Measurements from ENCODE around the gene SPEN.
A peak's percentile ranks its signal among the peaks of the same experiment; 100 is the strongest.
"Not testable (repeated sequence)": the region's sequence is repeated elsewhere in the genome, so short reads cannot be mapped to it uniquely, and the experiment has no call there.

Gene SPEN

DNA sequence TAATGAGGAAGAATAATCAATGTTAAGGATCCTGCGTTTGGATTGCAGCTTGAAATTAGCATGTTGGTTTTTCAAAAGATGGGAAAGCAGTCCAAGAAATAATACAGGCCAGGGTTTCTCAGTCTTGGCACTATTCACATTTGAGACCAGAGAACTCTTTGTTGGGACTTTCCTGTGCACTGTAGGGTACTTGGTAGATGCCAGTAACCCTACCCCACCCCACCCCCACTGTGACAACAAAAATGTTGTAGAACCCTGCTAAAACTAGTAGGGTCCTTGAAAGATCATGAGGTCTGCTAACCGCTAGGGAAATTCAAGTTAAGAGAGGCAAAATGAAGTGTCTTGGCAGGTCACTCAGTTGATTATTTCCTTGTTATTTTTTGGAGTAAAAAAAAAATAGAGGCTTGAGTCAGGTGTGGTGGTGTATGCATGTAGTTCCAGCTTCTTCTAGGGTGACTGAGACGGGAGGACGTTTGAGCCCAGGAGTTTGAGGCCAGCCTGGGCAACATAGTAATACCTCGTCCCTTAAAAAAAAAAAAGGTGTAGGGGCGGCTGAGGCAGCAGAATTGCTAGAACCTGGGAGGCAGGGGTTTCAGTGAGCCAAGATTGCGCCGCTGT, 53.3 kb downstream of the SPEN start:
- no peak for DNase-seq

GRCh38 chr1:15902882-15903281, 55.4 kb downstream of the SPEN start:
- no peak for DNase-seq

DNA sequence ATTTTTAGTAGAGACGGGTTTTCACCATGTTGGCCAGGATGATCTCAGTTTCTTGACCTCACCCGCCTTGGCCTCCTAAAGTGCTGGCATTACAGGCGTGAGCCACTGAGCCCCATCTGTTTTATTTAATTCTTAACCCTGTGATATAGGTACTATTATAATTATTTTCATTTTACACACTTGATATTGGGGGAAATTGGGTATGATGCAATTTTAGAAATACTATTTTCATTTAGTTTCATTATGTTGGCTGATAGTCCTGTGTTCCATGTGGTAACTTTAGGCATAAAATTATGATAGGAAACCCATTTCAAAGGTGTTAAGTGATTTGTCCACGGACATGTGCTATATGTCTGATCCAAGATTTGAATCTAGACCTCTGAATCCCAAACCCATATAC, 61.1 kb downstream of the SPEN start:
- DNase-seq, result no peak

- no peak for DNase-seq
Observed at GRCh38 chr1:15911141-15911540, 63.6 kb downstream of the SPEN start.

DNA sequence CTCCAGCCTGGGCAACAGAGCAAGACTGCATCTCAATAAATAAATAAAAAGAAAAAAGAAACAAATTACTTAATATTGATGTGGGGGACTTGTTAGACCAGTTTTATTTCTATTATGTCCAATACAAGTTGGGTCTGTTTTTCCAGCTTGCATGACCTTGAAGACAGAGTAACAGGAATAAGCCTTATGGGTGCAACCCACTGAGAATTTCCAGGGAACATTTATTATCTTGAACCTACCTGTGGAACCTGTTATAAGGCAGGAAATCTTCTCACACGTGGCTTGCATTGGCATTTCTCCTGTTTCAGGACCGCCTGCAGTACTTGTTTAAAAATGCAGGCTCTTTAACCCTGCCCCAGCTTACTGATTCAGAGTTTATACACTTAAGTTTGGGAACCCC, 64.4 kb downstream of the SPEN start:
- DNase-seq, result no peak

DNA sequence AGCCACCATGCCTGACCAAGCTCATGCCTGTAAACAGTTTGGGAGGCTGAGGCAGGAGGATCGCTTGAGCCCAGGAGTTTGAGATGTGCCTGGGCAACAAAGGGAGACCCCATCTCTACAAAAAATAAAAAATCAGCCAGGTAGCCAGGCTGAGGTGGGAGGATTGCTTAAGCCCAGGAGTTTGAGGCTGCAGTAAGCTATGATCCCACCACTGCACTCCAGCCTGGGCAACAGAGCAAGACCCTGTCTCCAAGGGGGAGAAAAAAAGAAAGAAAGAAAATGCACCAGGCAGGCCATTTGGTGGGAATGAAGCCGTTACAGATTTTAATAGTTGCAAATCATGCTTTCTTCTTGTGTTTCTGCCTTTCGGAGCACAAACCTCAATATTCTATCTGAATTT, 66.1 kb downstream of the SPEN start:
- not testable (repeated sequence) for DNase-seq

DNA sequence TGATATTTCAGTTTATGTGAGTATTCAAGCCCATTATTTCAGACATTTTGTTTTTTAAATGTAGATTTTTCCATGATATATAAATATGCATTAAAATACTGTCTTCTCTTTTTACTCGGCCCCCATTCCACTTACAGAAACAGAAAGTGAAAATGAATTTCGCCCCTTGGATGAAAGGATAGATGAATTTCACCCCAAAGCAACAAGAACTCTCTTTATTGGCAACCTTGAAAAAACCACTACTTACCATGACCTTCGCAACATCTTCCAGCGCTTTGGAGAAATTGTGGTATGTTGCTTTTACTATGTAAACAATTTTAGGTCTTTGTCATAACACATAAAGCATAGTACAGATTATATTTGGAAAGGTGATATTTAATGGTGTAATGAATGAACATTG, 68.5 kb downstream of the SPEN start:
- no peak for DNase-seq

DNA sequence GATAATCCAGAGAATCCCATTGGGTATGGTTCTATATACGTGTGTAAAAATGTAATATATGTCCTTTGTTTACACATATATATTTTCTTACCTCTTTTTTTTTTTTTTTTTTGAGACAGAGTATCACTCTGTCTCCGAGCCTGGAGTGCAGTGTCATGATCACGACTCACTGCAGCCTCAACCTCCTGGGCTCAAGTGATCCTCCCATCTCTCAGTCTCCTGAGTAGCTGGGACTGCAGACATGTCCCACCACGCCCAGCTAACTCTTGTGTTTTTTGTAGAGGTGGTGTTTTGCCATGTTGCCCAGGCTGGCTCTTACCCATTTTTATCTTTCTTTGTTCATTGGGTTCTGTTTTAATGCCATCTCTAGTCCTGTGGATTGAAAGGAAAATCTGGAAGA, 68.9 kb downstream of the SPEN start:
- no peak for DNase-seq

DNA sequence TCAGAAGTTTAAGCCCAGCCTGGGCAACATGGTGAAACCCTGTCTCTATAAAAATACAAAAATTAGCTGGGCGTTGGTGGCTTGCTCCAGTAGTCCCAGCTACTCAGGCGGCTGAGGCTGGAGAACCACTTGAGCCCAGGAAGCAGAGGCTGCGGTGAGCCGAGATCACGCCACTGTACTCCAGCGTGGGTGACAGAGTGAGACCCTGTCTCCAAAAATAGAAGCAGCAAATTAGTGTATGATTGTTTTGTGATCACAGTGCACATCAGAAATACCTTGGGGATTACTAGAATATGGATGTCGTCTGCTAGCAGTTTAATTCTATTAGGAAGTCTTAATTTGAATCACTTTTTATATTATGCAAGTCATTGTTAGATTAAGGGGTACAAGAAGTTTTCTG, 69.4 kb downstream of the SPEN start:
- no peak for DNase-seq

DNA sequence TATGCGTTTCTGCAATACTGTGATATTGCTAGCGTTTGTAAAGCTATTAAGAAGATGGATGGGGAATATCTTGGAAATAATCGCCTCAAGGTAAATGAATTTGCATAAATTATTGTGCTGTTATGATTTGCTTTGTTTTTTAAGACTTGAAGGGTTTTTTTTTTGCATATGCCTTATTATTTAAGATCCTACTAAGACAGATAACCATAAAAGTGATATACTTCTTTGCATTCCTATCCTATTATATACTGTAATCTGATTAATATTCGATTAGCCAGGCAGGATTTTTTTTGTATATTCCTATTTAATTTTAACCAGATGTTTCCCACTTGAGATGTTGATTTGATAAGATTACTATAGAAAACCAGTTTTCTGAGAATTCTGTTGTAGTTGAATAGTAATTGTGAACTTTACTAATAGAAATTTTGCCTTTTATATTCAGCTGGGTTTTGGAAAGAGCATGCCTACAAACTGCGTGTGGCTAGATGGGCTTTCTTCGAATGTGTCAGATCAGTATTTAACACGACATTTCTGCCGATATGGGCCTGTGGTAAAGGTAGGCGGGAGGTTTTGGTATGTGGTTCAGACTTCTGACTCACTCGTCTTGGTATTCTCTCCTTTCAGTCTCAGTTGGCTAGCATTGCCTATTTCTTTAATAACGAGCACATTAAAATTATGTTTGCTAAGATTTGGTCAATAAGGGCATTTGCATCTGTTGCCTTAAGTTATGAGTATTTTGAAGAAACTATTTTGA, 71.6 kb downstream of the SPEN start:
- DNase-seq, result peak; percentile 45

GRCh38 chr1:15923241-15923640, 75.7 kb downstream of the SPEN start:
- DNase-seq, result no peak

DNA sequence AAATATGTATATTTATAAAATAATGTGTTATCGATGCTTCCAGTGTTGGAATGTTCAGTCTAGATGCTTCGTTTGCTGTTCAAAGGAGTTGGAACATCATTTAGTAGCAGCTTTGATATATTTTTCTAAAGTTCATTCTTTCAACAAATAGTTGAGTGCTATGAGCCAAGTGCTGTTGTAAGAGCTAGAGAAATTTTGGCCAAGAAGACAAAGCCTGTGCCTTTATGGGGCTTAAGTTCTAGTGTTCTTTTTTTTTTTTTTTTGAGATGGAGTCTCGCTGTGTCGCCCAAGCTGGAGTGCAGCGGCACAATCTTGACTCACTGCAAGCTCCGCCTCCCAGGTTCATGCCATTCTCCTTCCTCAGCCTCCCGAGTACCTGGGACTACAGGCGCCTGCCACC, 78.9 kb downstream of the SPEN start:
- DNase-seq, result not testable (repeated sequence)

- no peak for DNase-seq
Observed at GRCh38 chr1:15928971-15929965, 81.8 kb downstream of the SPEN start.

DNA sequence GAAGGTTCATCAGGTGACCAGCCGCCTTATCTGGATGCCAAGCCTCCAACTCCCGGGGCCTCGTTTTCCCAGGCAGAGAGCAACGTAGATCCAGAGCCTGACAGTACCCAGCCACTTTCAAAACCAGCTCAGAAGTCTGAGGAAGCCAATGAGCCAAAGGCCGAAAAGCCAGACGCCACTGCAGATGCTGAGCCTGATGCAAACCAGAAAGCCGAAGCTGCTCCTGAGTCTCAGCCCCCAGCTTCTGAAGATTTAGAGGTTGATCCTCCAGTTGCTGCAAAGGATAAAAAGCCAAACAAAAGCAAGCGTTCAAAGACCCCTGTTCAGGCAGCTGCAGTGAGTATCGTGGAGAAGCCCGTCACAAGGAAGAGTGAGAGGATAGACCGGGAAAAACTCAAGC, 83.9 kb downstream of the SPEN start:
- no peak for DNase-seq

DNA sequence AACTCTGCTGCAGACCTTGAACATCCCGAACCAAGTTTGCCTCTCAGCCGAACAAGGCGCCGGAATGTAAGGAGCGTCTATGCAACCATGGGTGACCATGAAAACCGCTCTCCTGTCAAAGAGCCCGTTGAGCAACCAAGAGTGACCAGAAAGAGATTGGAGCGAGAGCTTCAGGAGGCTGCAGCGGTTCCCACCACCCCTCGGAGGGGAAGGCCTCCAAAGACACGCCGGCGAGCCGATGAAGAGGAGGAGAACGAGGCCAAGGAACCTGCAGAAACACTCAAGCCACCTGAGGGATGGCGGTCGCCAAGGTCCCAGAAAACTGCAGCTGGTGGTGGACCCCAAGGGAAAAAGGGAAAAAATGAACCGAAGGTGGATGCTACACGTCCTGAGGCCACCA, 84.4 kb downstream of the SPEN start:
- no peak for DNase-seq

- DNase-seq, result no peak
Observed at GRCh38 chr1:15932612-15933011, 85.1 kb downstream of the SPEN start.

DNA sequence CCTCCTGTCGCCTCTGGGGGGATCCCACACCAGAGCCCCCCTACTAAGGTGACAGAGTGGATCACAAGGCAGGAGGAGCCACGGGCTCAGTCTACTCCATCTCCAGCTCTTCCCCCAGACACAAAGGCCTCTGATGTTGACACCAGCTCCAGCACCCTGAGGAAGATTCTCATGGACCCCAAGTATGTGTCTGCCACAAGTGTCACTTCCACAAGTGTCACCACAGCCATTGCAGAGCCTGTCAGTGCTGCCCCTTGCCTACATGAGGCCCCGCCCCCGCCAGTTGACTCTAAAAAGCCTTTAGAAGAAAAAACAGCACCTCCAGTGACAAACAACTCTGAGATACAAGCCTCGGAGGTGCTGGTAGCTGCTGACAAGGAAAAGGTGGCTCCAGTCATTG, 86.2 kb downstream of the SPEN start:
- DNase-seq, result no peak

GRCh38 chr1:15934211-15935055, 86.9 kb downstream of the SPEN start:
- no peak for DNase-seq

DNA sequence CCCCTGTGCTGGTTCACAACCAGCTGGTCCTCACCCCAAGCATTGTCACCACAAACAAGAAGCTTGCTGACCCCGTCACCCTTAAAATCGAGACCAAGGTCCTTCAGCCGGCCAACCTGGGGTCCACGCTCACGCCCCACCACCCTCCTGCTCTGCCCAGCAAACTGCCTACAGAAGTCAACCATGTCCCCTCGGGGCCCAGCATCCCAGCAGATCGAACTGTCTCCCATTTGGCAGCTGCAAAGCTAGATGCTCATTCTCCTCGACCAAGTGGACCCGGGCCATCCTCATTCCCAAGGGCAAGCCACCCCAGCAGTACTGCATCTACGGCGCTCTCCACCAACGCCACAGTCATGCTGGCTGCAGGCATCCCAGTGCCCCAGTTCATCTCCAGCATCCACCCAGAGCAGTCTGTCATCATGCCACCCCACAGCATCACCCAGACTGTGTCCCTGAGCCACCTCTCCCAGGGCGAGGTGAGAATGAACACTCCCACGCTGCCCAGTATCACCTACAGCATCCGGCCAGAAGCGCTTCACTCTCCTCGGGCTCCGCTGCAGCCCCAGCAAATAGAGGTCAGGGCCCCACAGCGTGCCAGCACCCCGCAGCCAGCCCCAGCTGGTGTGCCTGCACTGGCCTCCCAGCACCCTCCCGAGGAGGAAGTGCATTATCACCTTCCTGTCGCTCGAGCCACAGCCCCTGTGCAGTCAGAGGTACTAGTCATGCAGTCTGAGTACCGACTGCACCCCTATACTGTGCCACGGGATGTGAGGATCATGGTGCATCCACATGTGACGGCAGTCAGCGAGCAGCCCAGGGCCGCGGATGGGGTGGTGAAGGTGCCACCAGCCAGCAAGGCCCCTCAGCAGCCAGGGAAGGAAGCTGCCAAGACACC, 87.8 kb downstream of the SPEN start:
- no peak for DNase-seq

DNA sequence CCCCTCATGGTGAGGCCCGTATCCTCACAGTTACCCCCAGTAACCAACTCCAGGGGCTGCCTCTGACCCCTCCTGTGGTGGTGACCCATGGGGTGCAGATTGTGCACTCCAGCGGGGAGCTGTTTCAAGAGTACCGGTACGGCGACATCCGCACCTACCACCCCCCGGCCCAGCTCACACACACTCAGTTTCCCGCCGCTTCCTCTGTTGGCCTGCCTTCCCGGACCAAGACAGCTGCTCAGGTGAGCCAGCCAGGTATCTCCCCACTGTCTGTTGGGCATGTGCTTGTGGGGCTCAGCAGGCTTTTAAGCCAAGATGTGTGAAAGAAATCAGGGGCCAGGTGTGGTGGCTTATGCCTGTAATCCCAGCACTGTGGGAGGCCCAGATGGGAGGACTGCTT, 88.5 kb downstream of the SPEN start:
- DNase-seq, result no peak

DNA sequence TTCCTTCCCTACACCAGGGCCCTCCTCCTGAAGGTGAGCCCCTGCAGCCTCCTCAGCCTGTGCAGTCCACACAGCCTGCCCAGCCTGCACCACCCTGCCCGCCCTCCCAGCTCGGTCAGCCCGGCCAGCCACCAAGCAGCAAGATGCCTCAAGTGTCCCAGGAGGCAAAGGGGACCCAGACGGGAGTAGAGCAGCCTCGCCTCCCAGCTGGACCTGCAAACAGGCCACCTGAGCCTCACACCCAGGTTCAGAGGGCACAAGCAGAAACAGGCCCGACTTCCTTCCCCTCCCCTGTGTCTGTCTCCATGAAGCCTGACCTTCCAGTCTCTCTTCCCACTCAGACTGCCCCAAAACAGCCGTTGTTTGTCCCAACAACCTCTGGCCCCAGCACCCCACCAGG, 89.6 kb downstream of the SPEN start:
- no peak for DNase-seq

GRCh38 chr1:15937706-15938168, 90.2 kb downstream of the SPEN start:
- no peak for DNase-seq

Data from stimulated activated CD4-positive, alpha-beta T cell treated with anti-CD3 and anti-CD28 coated beads, Interleukin-4, amount 100 ng/mL, for 1 hour (primary cell).